Pancreas (tissue), 10 donors: ENCODE data around the gene CFAP54. TPM values are rescaled to one million over a fixed set of nuclear protein-coding genes. Genes with fewer than 3 reads are reported as not detected.
"Not testable (repeated sequence)": the region's sequence is repeated elsewhere in the genome, so short reads cannot be mapped to it uniquely, and the experiment has no call there.

Experiments
- ATAC-seq, 4 donors: fragments of 200-7000 bp; cut with Tn5 transposase; one replicate each; pipeline versions ENCODE4 v1.8.0 to v1.9.1; 2020; ENCODE audit warnings: mild to moderate bottlenecking in 4 of 4, moderate library complexity in 4 of 4
- DNase-seq, 6 donors: peaks; one replicate each; pipeline ENCODE4 v3.0.0-alpha.2; 2020
- FAIRE-seq: peaks from 2 replicates; lab custom pipeline; 2012; peaks lifted over from hg19 to GRCh38; lab: Jason Lieb, UNC
- H3K27ac ChIP-seq, 4 donors: fragments of 200-600 bp; sonication (generic); 1 replicate in 3 of 4; 2 replicates in 1 of 4; pipeline versions ENCODE4 v1.5.0 to v1.8.0; 2020
- H3K27me3 ChIP-seq, 4 donors: fragments of 200-600 bp; one replicate each; pipeline ENCODE4 v1.8.0; 2021
- H3K36me3 ChIP-seq, 3 donors: fragments of 200-600 bp; sonication (generic) in 1 of 3; one replicate each; pipeline versions ENCODE4 v1.5.0 to v1.8.0; 2020 to 2021
- H3K4me1 ChIP-seq, 3 donors: fragments of 200-600 bp; one replicate each; pipeline ENCODE4 v1.8.0; 2021
- H3K4me3 ChIP-seq, 4 donors: fragments of 200-600 bp; sonication (generic) in 2 of 4; one replicate each; pipeline versions ENCODE4 v1.5.0 to v1.8.0; 2020 to 2021
- H3K9me3 ChIP-seq, 4 donors: fragments of 200-600 bp; one replicate each; pipeline ENCODE4 v1.8.0; 2021
- WGBS, 2 donors: extraction: QIAGEN DNeasy Blood & Tissue Kit; methylation state at CpG; one replicate each; pipeline ENCODE4 v1.1.7; 2013; 5-methylcytosine and 5-hydroxymethylcytosine counted together
- intact Hi-C, 3 donors: fragments of 100-400 bp; cut with DNase I; formaldehyde crosslinking; loops; one replicate each; pipeline versions ENCODE4 v1.11.1 to v1.14.2; 2022
- polyA plus RNA-seq, 2 donors: library from polyadenylated mRNA; stranded (reverse); fragments of 200-250 nt; gene quantifications; one replicate each; pipeline ENCODE4 v1.2.3, GENCODE V29; 2013
- total RNA-seq, 6 donors: library from RNA; stranded (reverse); fragmentation: NEBNext Ultra II Directional in 4 of 6; extraction: Animal tissue kit (Norgen Biotek cat#: 25700) in 4 of 6; gene quantifications; one replicate each; pipeline versions ENCODE4 v1.2.1 to v1.2.4, GENCODE V29; 2021 to 2023
- TF ChIP-seq, protein P1 (sequence below), 4 donors: fragments of 200-600 bp; sonication (generic) in 3 of 4; IDR thresholded peaks; one replicate each; pipeline versions ENCODE4 v1.5.0 to v1.8.0; 2021; ENCODE audit warnings: antibody characterized with exemption in 4 of 4
- donor health status: healthy with polysubstance abuse.
- donor health status: DM: no; HTN: no; CAD: no; lungs with moderate emphysema.
- donor health status: DM: no; HTN: no; CAD: no.
- donor health status: control.
- donor health status: control.
- donor health status: Bipolar disorder and iron deficiency.
- donor health status: DM: yes; HTN: yes; CAD: no.
- donor health status: DM: no; HTN: no; CAD: no.
- donor health status: DM: no; HTN: no; CAD: no.
- donor health status: DM: yes; HTN: yes; CAD: no.

Gene CFAP54
- total and polyA plus RNA-seq, 8 donors, result 0.02 to 0.21 (median 0.11) TPM

DNA sequence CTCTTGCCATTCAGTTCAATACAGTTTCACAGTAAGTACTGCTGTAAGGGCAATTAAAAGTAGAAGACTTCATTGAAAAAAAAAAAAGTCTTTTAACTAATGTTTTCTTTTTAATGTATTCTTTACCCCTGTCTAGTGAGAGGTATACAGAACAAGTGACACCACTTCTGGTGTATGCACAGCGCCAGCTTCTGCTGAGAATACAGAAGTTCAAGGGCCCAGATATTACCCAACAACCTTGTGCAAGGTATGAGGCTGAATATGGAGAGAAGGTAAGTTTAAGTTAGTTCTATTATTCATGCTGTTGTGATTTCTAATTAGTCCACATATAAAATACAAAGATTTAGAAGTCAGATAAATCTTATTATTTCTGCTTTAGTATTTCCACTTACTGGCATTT, 168.7 kb downstream of the CFAP54 start:
- Histone ChIP-seq H3K27me3 (no peaks in the 10 kb centered on the region), H3K27ac (no peak overlapping the region), H3K4me3 (no peak overlapping the region), H3K36me3 (no peaks in the 10 kb centered on the region), H3K4me1 (no peaks in the 10 kb centered on the region), H3K9me3 (no peaks in the 10 kb centered on the region)
- ATAC-seq (no peak), DNase-seq (no peak), FAIRE-seq (no peak)
- 84 to 90% methylated on average over 1 of the region's 1 CpG for WGBS, 2 donors
- TF ChIP-seq, protein P1, sequence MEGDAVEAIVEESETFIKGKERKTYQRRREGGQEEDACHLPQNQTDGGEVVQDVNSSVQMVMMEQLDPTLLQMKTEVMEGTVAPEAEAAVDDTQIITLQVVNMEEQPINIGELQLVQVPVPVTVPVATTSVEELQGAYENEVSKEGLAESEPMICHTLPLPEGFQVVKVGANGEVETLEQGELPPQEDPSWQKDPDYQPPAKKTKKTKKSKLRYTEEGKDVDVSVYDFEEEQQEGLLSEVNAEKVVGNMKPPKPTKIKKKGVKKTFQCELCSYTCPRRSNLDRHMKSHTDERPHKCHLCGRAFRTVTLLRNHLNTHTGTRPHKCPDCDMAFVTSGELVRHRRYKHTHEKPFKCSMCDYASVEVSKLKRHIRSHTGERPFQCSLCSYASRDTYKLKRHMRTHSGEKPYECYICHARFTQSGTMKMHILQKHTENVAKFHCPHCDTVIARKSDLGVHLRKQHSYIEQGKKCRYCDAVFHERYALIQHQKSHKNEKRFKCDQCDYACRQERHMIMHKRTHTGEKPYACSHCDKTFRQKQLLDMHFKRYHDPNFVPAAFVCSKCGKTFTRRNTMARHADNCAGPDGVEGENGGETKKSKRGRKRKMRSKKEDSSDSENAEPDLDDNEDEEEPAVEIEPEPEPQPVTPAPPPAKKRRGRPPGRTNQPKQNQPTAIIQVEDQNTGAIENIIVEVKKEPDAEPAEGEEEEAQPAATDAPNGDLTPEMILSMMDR (IDR thresholded peaks at IDR 0.05), result no peak
- intact Hi-C loops, result no loop called here

- no peak for ATAC-seq
- H3K9me3 ChIP-seq, result no peaks in the 10 kb centered on the region
- no peaks in the 10 kb centered on the region for H3K27me3 ChIP-seq
- TF ChIP-seq, protein P1 (IDR thresholded peaks at IDR 0.05), result no peak
- H3K4me3 ChIP-seq, result no peak overlapping the region
- no peaks in the 10 kb centered on the region for H3K4me1 ChIP-seq
- H3K27ac ChIP-seq, result no peak overlapping the region
- intact Hi-C loops, result no loop called here
- DNase-seq, result no peak
- FAIRE-seq, result no peak
- WGBS, 2 donors, result 67 to 78% methylated on average over 4 of the region's 4 CpGs
- no peaks in the 10 kb centered on the region for H3K36me3 ChIP-seq
Observed at GRCh38 chr12:96669786-96670185, 180.4 kb downstream of the CFAP54 start.

GRCh38 chr12:96670334-96670899, 181.0 kb downstream of the CFAP54 start:
- FAIRE-seq, result no peak
- no peaks in the 10 kb centered on the region for H3K27me3 ChIP-seq
- WGBS, 2 donors, result 53 to 75% methylated on average over 3 of the region's 3 CpGs
- H3K27ac ChIP-seq, result no peak overlapping the region
- no peak overlapping the region for H3K4me3 ChIP-seq
- TF ChIP-seq, protein P1 (IDR thresholded peaks at IDR 0.05), result no peak
- H3K9me3 ChIP-seq, result no peaks in the 10 kb centered on the region
- H3K36me3 ChIP-seq, result no peaks in the 10 kb centered on the region
- H3K4me1 ChIP-seq, result no peaks in the 10 kb centered on the region
- intact Hi-C loops, result no loop called here
- no peak for DNase-seq
- ATAC-seq, result no peak

DNA sequence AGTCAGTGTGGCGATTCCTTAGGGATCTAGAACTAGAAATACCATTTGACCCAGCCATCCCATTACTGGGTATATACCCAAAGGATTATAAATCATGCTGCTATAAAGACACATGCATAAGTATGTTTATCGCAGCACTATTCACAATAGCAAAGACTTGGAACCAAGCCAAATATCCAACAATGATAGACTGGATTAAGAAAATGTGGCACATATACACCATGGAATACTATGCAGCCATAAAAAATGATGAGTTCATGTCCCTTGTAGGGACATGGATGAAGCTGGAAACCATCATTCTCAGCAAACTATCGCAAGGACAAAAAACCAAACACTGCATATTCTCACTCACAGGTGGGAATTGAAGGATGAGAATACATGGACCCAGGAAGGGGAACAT, 186.1 kb downstream of the CFAP54 start:
- H3K4me3 ChIP-seq, intact Hi-C loops, H3K9me3 ChIP-seq, H3K27me3 ChIP-seq, H3K36me3 ChIP-seq, H3K4me1 ChIP-seq, DNase-seq, H3K27ac ChIP-seq, ATAC-seq, FAIRE-seq: not testable (repeated sequence)
- WGBS, 2 donors, result 83 to 88% methylated on average over 3 of the region's 3 CpGs

GRCh38 chr12:96677363-96677762, 188.0 kb downstream of the CFAP54 start:
- DNase-seq (no peak), ATAC-seq (no peak)
- 53 to 77% methylated on average over 1 of the region's 1 CpG for WGBS, 2 donors

More at GRCh38 chr12:96677363-96677762, 188.0 kb downstream of the CFAP54 start:
- TF ChIP-seq, protein P1 (IDR thresholded peaks at IDR 0.05), result no peak
- no peak overlapping the region for H3K4me3 ChIP-seq
- intact Hi-C loops, result no loop called here
- H3K27me3 ChIP-seq, result no peaks in the 10 kb centered on the region
- H3K4me1 ChIP-seq, result no peaks in the 10 kb centered on the region
- FAIRE-seq, result no peak
- H3K36me3 ChIP-seq, result no peaks in the 10 kb centered on the region
- no peak overlapping the region for H3K27ac ChIP-seq
- no peaks in the 10 kb centered on the region for H3K9me3 ChIP-seq
